ENCODE measurements around the gene PLXNB3.

DNA sequence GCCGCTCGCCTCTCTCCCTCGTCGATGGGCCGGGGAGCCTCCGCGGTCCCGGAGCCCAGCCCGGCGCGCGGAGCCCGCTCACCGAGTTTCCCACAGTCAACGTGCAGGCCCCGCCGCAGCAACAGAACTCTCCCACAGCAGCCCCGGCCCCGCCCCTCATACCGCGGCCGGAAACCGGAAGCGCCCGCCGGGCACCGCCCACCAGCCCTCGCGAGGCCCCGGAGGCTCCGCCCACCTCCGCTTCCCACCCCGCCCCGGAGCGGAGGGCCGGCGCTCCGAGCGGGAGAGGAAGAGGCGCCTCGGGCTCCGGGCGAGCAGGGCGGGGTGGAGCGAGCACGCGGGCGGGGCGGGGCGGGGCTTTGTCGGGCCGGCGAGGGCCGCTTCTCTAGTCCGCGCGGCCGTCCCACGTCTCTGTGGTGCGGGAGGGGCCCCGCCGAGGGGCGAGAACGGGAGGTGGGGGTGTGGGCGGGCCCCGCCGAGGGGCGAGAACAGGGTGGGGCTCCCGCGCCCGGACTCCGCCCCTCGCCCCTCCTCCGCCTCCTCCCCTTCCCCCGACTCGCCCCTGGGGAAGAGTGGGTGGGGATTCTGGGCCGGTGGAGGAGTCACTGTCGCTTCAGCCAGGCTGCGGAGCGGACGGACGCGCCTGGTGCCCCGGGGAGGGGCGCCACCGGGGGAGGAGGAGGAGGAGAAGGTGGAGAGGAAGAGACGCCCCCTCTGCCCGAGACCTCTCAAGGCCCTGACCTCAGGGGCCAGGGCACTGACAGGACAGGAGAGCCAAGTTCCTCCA is 39.6 kb upstream of the PLXNB3 start, which contains the start of the genes ABCD1 and BCAP31:
- no peak for TF ChIP-seq CTCF (IDR thresholded peaks at IDR 0.05)
- TF ChIP-seq EZH2 (IDR thresholded peaks at IDR 0.05), result no peak
